ENCODE results near the gene SLC34A3.
"Not testable (repeated sequence)": the region's sequence is repeated elsewhere in the genome, so short reads cannot be mapped to it uniquely, and the experiment has no call there.

Gene SLC34A3

DNA sequence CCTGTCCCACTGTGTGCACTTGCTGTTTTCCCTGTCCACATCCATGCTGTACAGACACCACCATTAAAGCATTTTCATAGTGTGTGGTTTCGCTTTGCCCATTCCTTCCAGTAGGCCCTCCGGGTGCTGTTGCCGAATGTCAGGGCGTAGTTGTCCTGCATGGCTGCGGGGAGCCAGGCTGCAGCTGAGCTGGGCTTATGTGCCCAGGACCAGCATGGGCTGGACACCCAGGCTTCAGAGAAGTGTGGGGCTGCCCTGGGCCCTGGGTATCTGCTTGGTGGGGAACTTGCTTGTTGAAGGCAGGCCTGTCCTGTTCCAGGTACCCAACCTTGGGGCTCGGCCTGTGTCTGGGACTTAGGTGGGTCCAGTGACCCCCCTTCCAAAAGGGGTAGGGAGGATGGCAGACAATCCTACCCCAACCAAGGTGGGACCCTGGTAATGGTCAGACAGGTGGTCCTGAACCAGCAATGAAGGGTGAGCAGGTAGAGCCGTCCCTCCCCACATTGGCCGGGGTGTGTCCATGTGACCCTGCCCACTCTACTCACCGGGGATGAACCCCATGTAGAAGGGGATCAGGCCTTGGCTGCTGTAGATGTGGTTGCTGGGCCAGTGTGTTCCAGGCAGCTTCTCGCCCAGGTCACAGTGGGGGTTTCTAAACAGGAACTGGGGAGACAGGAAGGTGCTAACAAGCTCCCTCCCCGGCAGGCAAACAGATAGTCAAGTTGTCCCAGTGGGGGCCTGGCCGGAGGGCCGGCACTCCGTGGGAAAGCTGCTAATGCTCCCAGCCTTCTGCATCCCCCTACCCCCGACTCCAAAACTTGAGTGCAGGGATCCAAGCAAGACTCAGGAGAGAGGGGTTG is 13.2 kb downstream of the SLC34A3 start:
- DNase-seq = no peak

DNA sequence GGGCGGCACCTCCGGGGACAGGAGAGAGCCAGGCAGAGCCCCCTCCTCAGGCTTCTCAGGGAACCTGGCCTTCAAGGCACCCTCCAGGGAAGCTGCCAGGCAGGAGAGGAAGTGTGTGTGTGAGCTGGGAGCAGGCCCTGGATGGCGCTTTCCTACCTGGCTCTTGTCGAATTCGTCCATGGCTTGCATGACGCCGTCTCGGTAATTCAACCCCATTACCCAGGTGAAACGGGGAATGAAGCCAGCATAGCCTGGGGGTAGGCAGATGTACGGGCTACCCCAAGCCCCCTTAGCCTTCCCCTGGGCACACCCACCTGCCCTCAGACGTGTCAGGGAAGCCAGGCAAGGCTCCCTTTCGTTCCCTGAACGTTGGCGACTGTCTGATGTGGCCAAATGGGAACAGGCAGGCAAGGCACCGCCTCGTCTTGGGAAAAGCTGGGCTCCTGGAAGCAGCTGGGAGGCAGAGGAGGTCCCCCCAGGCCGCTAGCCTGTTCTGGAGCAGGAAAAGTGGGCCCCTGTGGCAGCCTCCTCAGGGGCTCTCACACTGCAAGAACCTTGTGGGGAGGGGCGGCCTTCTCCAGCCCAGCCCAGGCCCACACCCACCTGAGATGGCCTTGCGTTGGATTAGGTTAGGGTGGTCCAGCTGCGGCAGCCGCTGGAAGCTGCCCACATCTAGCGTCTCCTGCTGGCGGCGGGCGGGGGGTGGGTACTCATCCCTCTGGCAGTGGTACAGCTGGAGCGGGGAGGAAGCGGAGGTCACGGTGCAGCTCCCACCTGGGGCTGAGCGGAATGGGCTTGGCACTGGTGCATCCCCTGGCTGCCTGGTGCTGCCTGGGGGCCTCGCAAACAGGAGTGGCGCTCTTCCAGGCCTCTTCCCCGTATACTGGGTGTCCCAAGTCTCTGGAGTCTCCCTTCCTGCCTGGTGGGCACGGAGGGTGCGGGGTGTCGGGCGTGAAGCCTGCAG is 14.1 kb downstream of the SLC34A3 start:
- DNase-seq = no peak

DNA sequence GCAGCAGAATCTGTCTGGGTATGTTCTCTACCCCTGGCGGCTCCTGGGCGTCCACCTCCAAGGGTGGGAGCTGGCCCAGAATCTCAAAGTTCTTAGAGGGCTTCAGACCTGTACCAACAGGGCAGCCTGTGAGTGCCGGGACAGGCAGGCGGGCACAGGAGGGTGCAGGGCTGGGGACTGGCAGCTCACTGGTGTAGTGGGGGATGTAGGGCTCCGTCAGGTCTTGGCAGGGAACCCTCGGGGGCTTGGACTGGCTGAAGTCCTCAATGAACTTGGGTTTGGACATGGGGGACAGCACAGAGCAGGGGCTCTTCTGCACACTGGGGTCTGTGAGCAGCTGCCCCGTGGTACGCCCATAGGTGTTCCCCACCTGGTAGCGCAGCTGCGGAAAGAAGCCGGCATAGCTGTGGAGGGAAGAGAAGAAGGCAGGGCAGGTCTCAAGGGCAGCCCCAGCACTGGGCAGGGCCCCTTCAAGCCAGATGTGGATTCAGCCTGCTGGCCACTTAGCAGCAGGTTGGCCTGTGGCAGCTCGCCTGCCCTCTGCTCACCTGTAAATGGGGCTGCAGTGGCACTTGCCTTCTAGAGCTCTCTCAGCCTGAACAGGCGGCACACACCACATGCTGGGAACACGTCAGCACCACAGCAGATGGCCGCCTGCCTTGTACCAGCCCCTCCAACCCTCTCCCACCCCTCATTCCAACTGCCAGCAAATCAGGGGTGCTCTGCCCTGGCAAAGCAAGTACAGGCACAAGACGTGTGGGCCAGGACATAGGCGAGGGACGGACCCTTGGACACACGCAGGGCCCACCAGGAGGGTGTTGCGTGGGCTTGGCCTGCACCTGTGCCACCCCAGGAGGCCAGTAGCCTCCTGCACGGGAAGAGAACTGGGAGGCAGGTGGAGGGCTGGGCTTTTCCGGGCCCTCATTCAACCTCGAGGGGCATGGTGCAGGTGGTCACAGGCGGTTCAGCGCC is 15.0 kb downstream of the SLC34A3 start:
- no peak for DNase-seq

DNA sequence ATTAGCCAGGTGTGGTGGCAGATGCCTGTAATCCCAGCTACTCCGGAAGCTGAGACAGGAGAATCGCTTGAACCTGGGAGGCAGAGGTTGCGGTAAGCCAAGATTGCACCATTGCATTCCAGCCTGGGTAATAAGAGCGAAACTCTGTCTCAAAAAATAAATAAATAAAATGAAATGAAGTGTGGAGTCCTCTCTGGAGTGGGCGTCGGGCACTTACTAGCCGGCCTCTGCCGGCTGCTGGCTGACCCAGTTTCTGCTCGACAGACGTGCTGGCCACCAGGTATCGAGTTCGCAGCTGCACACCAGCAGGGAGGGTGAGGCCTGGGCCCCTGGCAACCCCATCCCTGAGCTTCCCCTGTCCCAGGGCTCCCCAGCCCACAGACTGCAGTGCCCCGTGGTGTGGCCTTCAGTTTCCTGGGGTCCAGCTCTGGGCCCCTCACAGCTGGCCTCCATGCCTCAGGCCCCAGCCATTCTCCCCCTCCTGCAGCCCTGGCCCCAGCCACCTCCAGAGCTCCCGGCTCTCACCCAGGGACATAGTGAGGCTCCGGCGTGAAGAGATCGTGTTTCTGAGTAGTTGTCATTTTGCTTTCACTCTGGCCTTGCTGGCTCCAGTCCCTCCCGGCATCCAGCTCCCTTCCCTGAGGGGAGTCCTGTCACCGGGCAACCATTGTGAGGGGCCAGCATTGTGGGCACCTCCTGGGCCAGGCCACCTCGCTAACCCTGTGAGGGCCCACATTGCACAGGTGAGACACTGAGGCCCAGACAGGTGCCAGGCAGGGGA is 16.6 kb downstream of the SLC34A3 start:
- no peak for DNase-seq

GRCh38 chr9:137247916-137248175 is 17.1 kb downstream of the SLC34A3 start:
- DNase-seq = no peak

DNA sequence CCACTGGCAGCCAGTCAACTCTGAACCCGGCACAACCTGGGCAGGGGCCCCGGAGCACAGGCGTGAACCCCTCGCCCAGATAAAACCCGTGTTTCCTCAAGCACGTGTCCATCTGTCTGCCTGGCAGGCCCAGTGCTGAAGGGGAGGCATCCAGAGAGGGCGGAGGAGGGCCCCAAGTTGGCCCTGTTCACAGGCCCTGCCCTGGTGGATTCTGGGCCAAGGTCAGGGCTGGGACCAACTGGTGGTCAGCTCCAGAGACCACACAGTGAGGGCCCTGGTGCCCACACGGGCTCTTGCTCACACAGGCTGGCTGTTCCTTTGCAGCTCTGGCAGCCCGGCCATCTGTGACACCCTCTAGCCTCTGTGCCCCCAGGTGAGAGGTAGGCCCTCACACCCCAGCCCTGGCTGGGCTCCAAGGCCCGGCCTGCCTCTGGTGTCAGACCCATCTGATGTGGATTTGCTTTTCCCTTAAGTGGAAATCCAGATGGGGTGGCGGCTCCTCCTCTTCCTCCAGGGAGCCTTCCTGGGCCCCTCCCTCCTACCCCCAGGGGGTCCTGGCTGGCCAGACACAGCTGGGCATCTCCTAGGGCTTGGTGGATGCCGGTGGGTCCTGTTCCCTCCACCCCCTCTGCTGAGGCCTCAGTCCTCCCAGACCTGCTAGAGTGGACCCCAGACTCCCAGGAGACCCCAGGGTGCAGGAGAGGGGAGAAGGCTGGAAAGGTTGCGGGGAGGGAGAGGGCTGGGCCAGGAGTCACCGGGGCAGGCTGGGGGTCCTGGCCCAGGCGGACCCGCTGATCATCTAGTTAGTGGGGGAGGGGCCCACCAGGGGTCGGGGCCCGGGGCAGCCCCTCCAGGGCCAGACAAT is 19.9 kb downstream of the SLC34A3 start:
- DNase-seq = no peak

- DNase-seq = no peak
These were observed 20.4 kb downstream of the SLC34A3 start, which contains the start of gene STPG3 for GRCh38 chr9:137251194-137251461. TSS of gene STPG3 (plus strand) at chr9:137251286. CDS start at chr9:137251287, 1 bp downstream.

DNA sequence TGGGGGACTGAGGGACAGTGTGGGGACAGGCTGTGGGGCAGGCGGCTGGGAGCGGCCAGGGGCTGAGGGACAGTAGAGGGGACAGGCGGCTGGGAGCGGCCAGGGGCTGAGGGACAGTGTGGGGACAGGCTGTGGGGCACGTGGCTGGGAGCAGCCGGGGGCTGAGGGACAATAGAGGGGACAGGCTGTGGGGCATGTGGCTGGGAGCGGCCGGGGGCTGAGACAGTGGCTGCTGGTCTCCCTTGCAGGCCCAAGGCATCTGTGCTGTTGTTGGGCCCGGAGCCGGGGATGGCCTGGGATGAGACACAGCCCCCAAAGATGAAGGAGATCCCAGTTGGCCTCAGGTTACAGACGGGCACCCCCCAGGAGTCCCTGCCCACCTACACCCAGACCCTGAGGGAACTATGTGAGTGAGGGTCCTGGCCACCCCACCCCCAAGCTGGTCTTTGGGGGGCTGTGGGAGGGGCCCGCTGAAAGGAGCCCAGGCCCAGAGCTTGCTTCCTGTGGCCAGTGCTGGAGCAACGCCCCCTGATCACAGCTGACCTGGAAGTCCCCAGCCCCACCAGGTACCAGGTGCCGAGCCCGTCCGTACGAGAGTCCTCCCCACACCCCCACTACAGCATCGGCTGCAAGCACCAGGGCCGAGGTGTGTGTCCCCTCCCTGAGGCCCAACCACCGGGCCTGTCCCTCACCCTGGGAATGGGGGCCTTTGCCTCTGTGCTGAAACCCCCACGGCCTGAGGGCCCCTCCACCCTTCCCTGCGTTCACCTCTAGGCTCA is 21.0 kb downstream of the SLC34A3 start:
- DNase-seq = no peak

GRCh38 chr9:137252555-137253506 is 22.1 kb downstream of the SLC34A3 start:
- no peak for DNase-seq

GRCh38 chr9:137253717-137254623 is 23.3 kb downstream of the SLC34A3 start:
- no peak for DNase-seq

DNA sequence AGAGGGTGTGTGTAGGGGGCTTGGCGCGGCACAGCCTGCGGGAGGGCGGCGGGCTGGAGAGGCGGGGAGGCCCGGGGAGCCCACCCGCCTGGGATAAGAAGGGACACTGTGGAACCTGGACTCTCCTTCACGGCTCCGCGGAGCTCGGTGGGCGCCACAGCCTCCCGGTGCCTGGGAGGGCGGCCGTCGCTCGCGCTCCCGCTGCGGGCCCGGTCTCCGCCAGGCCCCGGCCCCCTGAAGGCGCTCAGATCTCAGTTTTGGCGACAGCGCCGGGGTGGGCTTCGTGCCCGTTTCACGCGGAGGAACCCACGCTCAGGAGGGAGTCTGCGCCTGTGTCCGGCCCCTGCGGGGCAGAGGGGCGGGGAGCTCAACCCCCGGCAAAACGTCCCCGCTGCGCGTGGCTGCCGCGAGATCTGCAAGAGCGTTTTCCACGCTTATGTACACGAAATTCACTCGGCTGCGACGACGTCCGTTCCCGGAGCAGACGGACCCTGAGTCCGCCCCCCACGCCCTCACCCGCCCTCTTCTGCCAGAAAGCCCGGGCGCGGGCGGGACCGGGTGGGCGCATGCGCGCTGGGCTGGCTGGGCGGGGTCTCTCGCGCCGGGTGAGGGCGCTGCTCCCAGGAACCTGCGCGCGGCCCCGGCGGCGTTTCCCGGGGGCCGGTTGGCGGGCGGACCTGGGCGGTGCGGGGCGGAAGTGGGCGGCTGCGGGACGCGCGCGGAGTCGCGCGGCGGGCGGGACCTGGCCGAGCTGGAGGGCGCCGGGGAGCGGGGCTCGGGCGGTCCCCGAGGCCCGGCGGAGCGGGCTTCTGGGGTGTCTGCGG is 24.1 kb downstream of the SLC34A3 start, which contains the start of gene NELFB:
Gene NELFB (plus strand): TSS at position 704 of the 824 bp plus-strand sequence.
- peak; percentile 97 for DNase-seq

- DNase-seq = no peak
These were observed 24.9 kb downstream of the SLC34A3 start for GRCh38 chr9:137255448-137256114.

DNA sequence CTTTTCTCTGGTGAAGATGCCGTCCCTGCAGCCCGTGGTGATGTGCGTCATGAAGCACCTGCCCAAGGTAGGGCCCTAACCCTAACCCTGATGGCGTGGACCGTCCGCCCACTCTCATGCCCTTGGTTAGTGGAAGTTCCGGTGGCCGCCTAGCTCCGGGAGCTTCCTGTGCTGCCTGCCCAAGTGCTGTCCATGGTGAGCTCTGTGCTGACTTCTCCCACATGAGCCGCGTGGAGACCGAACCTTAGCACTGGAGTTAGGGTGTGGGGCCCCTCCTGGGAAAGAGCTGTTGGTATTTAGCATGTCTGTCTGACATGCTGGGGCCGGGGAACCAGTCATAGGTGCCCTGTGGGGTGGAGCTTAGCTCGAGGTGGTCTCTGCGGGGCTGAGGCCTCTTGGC is 25.7 kb downstream of the SLC34A3 start:
- no peak for DNase-seq

DNA sequence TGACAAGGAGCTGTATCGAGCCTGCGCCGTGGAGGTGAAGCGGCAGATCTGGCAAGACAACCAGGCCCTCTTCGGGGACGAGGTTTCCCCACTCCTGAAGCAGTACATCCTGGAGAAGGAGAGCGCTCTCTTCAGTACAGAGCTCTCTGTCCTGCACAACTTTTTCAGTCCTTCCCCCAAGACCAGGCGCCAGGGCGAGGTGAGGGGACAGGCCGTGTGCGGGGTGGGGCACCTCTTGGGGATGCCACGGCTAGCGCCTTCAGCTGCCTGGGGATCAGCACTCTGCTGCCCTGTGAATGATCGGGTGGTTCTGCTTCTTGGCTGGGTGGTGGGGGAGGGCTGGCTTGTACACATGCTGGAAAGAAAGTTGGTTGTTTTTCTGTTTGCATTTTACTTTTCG is 26.2 kb downstream of the SLC34A3 start:
- no peak for DNase-seq

- not testable (repeated sequence) for DNase-seq
These were observed 31.6 kb downstream of the SLC34A3 start for GRCh38 chr9:137262173-137262908.

GRCh38 chr9:137262909-137263285 is 32.2 kb downstream of the SLC34A3 start:
- no peak for DNase-seq

Data from stimulated activated CD4-positive, alpha-beta T cell treated with anti-CD3 and anti-CD28 coated beads, Interleukin-4, amount 100 ng/mL, for 1 hour (primary cell).